Upper lobe of left lung (tissue), 4 donors: ENCODE results near the gene VWA8.

Source experiments
- EP300 ChIP-seq, 4 donors: sonication (generic); formaldehyde crosslinking; IDR thresholded peaks; one replicate each; pipeline ENCODE4 v1.5.1; 2017; ENCODE audit warnings: antibody characterized with exemption in 4 of 4, control low read depth in 2 of 4
- POLR2A ChIP-seq, 4 donors: fragments of 450-650 bp; IDR thresholded peaks; one replicate each; pipeline ENCODE4 v1.5.1; 2016 to 2017; ENCODE audit warnings: antibody characterized with exemption in 4 of 4, mild to moderate bottlenecking in 2 of 4
- POLR2AphosphoS5 ChIP-seq, 2 donors: sonication (generic); formaldehyde crosslinking; IDR thresholded peaks; one replicate each; pipeline ENCODE4 v1.5.1; 2017; ENCODE audit warnings: antibody characterized with exemption in 2 of 2
- TF ChIP-seq, protein P1 (sequence below), 6 experiments: fragments of 450-650 bp in 4 of 6; fragments of 200-600 bp in 2 of 6; sonication (generic) in 2 of 6; IDR thresholded peaks; one replicate each; pipeline ENCODE4 v1.5.1; 2016 to 2019; ENCODE audit warnings: antibody characterized with exemption in 6 of 6

DNA sequence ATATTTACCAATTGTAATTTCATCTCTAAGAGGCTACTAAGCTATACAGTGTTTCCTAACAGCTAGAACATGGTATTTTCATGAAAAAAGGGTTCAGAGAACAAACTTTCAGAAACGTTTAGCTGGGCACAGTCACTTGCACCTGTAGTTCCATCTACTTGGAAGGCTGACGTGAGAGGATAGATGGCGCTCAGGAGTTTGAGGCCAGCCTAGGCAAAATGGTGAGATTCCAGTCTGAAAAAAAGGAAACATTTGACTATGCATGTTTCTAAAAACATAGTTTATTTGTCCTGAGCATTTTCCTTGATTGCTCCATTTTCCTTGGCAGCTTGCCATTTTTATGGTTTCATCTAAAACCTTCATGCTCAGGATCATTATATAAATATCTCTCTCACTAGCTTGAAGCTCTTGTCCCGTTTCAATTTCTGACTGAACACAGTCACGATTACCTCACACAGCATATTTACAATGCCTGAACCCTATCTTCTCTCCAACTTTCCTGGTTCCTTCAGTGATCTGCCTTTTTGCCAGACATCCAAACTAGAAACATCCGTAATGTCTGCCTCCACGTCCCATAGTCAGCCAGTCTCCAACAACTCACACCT, 302.8 kb downstream of the VWA8 start:
- TF ChIP-seq, protein P1, sequence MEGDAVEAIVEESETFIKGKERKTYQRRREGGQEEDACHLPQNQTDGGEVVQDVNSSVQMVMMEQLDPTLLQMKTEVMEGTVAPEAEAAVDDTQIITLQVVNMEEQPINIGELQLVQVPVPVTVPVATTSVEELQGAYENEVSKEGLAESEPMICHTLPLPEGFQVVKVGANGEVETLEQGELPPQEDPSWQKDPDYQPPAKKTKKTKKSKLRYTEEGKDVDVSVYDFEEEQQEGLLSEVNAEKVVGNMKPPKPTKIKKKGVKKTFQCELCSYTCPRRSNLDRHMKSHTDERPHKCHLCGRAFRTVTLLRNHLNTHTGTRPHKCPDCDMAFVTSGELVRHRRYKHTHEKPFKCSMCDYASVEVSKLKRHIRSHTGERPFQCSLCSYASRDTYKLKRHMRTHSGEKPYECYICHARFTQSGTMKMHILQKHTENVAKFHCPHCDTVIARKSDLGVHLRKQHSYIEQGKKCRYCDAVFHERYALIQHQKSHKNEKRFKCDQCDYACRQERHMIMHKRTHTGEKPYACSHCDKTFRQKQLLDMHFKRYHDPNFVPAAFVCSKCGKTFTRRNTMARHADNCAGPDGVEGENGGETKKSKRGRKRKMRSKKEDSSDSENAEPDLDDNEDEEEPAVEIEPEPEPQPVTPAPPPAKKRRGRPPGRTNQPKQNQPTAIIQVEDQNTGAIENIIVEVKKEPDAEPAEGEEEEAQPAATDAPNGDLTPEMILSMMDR (IDR thresholded peaks at IDR 0.05), result no peak
- TF ChIP-seq POLR2A (IDR thresholded peaks at IDR 0.05), result no peak
- no peak for TF ChIP-seq POLR2AphosphoS5 (IDR thresholded peaks at IDR 0.05)
- no peak for TF ChIP-seq EP300 (IDR thresholded peaks at IDR 0.05)
